Dermis blood vessel endothelial cell (primary cell): Measurements from ENCODE around the gene COL23A1. TPM values are rescaled to one million over a fixed set of nuclear protein-coding genes. Genes with fewer than 3 reads are reported as not detected.
"Not testable (repeated sequence)": the region's sequence is repeated elsewhere in the genome, so short reads cannot be mapped to it uniquely, and the experiment has no call there.

Experiments used
- DNase-seq: peaks from one replicate; pipeline ENCODE4 v3.0.0; 2010
- total RNA-seq: library from RNA; depleted of rRNA; stranded (reverse); fragments of >200 nt; gene quantifications from 2 replicates; pipeline ENCODE4 v1.2.3, GENCODE V29; 2014

COL23A1 gene
- total RNA-seq, 1 donor from 2014 or later, result 0.17 TPM

- DNase-seq, result no peak
Observed at GRCh38 chr5:178334861-178335260, 255.3 kb downstream of the COL23A1 start.

GRCh38 chr5:178333821-178334481 lies 256.2 kb downstream of the COL23A1 start:
- no peak for DNase-seq

DNA sequence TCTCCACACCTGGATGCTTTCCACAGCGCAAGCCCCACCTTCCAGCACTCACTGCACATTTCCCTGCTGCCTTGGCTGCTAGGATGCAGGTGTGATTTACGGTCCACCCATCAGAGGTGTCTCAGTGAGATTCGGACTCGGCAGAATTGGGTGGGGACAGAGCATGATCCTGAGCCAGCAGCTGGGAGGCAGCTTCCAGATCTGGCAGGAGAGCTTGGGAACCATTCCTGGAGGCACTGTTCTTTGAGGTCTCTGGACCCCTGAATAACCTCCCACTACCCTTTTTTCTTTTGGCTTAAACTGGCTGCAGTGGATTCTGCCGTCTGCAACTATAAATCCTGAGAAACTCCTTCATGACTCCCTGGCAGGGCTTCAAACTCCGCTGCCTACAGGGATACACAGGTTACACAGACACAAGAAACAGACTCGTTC lies 258.0 kb downstream of the COL23A1 start:
- DNase-seq, result no peak

- no peak for DNase-seq
Observed at GRCh38 chr5:178331491-178331996, 258.6 kb downstream of the COL23A1 start.

DNA sequence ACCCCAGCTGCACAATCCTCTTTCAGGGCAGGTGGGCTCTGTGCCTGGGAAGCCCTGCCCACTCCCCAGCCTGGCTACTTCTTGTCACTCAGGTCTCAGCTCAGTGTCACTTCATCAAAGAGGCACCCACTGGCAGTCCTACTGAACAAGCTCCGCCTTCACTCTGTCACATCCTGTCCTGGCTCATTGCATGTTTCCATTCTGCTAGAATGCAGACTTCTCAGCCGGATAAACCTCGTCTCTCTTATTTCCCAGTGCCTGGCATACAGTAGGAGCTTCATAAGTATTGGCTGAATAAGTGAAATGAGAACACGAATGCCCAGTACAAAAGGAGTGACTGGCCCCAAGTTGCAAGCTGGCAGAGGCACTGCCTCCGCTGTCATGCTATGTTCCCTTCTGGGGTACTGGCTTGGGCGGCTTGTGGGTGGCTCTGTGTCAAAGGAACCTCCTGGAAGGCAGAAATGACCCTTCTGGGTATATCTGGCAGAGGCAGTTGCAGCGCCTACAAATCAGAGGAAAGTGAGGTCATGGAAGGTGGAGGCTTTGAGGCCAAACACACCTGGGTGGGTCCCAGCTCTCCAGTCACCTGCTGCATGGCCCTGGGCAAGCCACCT lies 259.3 kb downstream of the COL23A1 start:
- no peak for DNase-seq

- DNase-seq, result no peak
Observed at GRCh38 chr5:178328826-178329730, 261.1 kb downstream of the COL23A1 start.

GRCh38 chr5:178327931-178328711 lies 262.1 kb downstream of the COL23A1 start:
- DNase-seq, result no peak

DNA sequence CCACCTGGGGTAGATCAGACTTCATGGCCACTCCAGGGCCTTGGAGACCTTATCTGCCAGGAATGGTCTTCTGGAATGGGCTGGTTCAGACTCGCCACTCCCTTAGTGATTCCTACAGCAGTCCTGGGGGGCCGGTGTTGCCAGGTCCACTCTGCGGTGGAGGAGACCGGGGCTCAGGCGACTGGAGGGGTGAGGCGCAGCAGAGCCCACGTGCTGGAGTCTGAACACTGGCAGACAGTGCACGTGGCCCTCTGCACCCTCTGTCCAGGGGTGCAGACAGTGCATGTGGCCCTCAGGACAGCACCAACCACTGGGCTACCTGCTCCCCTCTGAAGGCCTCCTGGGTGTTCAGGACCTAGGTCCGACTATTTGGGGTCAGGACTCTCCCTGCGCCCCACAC lies 262.7 kb downstream of the COL23A1 start:
- no peak for DNase-seq

- no peak for DNase-seq
Observed at GRCh38 chr5:178326374-178326715, 263.8 kb downstream of the COL23A1 start.

- DNase-seq, result no peak
Observed at GRCh38 chr5:178325679-178326373, 264.4 kb downstream of the COL23A1 start.

- DNase-seq, result no peak
Observed at GRCh38 chr5:178325311-178325678, 264.9 kb downstream of the COL23A1 start.

DNA sequence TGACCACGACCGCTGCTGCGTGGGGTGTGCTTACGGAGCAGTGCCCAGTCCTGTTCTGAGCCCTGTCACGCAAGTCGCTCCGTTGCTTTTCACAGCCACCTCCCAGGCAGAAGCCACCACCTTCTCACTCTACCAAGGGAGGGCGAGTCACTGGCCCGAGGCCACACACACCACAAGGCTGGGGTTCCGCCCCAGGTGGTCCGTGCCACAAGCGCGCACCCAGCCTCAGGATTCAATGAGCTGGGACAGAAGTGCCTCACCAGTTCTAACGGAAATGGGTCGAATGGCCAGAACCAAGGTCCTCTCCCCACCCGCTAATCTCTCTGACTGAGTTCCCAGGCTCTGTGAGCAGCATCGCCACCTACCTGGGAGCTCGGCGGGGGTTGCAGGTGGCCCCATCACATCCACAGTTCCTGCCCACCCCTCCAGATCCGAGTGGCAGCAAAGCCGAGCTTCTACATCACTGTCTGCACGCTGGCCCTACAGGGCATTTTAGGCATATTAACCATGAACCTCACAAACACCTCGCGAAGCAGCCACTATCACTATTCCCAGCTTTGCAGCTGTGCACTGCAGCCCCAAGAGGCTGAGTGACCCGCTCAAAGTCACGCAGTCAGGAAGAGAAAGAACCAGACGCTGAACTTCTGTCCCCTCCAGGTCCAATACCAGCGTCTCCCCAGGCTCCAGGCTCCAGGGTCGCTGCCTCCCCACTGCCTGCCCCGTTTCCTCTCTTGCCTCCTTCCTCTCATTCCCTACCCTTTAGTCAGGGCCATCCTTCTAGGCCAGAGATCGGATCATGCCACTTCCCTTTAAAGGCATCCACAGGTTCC lies 265.5 kb downstream of the COL23A1 start:
- no peak for DNase-seq

GRCh38 chr5:178323961-178324360 lies 266.2 kb downstream of the COL23A1 start:
- no peak for DNase-seq

GRCh38 chr5:178323541-178323865 lies 266.7 kb downstream of the COL23A1 start:
- DNase-seq, result no peak

- DNase-seq, result no peak
Observed at GRCh38 chr5:178322736-178323540, 267.3 kb downstream of the COL23A1 start.

DNA sequence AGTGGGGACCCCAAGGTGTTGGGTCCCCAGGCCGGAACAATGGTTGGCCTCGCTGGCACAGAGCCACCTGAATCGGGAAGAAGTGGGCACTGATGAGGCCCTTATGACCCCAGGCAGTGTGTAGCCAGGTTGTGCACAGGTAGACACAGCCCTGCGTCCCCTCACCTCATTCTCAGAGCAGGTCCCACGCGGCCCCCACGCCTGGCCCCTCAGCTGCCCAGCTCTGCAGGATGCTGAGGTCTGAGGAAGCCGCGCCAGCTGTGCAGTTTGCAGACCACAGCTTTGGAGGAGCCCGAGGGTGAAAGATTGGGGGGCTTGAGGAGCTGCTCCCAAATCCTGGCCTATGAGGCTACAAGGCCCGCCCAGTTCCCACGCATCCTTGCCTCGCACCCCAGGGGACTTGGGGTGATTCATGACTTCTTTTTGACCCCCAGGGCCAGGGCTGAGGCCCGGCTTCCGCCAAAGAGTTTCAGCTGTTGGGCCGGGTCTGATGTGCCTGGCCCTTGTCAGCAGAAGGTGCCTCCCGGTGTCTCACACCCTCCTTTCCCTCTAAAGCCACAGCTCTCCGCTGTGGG lies 269.8 kb downstream of the COL23A1 start:
- no peak for DNase-seq

- no peak for DNase-seq
Observed at GRCh38 chr5:178319541-178320041, 270.6 kb downstream of the COL23A1 start.

DNA sequence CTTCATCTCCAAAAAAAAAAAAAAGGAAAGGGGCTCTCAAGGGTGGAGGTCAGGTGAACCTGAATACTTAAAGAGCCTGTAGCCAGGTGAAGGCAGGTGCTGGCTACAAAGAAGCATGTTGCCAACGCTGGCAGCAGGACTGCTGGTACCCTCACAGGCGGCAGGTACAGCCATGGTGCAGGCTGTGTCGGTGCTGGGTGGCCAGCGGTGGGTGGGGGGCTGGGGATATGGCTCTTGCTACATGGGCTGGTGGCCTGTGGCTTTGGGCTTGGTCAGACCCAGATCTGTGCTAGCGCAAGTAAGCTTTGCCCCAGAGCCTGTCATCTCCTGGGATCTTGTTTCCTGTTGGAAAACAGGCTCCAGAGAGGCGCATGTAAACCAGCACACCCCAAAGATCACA lies 271.3 kb downstream of the COL23A1 start:
- no peak for DNase-seq

DNA sequence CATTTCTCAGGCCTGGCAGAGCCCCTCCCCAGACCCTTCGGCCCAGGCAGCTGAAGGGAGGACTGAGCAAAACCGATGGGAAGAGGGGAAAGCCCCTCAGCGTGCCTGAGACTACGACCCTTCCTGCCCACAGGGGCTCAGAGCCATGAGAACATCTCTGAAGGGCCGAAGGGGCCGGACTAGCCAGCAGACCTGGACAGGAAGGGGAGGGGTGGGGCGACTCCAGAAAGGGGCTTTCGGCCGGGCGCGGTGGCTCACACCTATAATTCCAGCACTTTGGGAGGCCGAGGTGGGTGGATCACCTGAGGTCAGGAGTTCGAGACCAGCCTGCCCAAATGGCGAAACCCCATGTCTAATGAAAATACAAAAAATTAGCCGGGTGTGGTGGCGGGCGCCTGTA lies 271.8 kb downstream of the COL23A1 start:
- DNase-seq, result no peak

DNA sequence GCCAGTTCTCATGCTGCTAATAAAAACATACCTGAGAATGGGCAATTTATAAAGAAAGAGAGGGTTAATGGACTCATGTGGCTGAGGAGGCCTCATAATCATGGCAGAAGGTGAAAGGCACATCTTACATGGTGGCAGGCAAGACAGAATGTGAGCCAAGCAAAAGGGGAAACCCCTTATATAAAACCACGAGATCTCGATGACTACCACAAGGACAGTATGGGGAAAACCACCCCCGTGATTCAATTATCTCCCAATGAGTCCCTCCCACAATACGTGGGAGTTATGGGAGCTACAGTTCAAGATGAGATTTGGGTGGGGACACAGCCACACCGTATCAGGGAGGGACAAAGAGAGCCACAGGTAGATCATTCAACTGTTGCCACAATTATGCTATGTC lies 272.5 kb downstream of the COL23A1 start:
- DNase-seq, result not testable (repeated sequence)
